ENCODE results near the gene GARIN5A. TPM values are rescaled to one million over a fixed set of nuclear protein-coding genes. Genes with fewer than 3 reads are reported as not detected.

Gene GARIN5A
- polyA plus RNA-seq, 1 donor (not counting 4 experiments of a cell fraction or from before 2014, with no cell fraction given) = 0.37 TPM

DNA sequence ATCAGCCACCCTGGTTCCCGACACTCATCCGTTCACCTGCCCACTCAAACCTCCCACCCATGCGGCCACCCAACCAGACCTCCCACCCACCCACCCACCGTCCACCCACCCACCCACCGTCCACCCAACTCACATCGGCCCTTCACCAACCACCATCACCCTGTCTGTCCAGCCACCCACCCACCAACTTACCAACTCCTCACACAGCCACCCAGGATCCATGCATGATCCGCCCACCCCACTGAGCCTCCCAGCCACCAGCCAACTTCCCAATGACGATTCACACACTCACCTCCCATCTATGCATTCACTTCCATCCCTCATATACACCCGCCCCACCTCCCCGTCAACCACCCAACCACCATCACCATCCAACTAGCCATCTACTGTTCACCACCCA lies 30.1 kb upstream of the GARIN5A start:
- no peaks in the 10 kb centered on the region for H3K27me3 ChIP-seq (ENCODE audit: control insufficient read depth, extremely low read depth, insufficient read depth, low read length)
- FAIRE-seq = no peak
- peaks cover 4% of the 10 kb centered on the region for H3K4me1 ChIP-seq (ENCODE audit: control insufficient read depth, extremely low read depth, insufficient read depth, low read length)
- H3K4me3 ChIP-seq (ENCODE audit: control insufficient read depth in 2 of 3, extremely low read depth in 1 of 3, insufficient read depth in 2 of 3, low read depth in 1 of 3, low read length in 3 of 3) = no peak overlapping the region
- peaks cover 0 to 1% of the 10 kb centered on the region in 2 experiments for H3K36me3 ChIP-seq (ENCODE audit: control insufficient read depth in 2 of 2, extremely low read depth in 1 of 2, insufficient read depth in 2 of 2, low read length in 2 of 2)
- no peak overlapping the region for H3K4me2 ChIP-seq (ENCODE audit: control insufficient read depth, extremely low read depth, insufficient read depth, low read depth, low read length)
- H3K27ac ChIP-seq (ENCODE audit: control insufficient read depth, insufficient read depth, low read length) = no peak overlapping the region
- H3K9me1 ChIP-seq (ENCODE audit: control insufficient read depth, extremely low read depth, insufficient read depth, low read length) = no peaks in the 10 kb centered on the region
- peaks cover 5% of the 10 kb centered on the region for H3K79me2 ChIP-seq (ENCODE audit: control insufficient read depth, insufficient read depth, low read length)
- no peak overlapping the region for H2AFZ ChIP-seq (ENCODE audit: control insufficient read depth, low read length)
- no peak for DNase-seq (ENCODE audit: low read depth, low spot score)
- TF ChIP-seq EZH2 (IDR thresholded peaks at IDR 0.05; ENCODE audit: low read length) = no peak
- TF ChIP-seq, protein P1, sequence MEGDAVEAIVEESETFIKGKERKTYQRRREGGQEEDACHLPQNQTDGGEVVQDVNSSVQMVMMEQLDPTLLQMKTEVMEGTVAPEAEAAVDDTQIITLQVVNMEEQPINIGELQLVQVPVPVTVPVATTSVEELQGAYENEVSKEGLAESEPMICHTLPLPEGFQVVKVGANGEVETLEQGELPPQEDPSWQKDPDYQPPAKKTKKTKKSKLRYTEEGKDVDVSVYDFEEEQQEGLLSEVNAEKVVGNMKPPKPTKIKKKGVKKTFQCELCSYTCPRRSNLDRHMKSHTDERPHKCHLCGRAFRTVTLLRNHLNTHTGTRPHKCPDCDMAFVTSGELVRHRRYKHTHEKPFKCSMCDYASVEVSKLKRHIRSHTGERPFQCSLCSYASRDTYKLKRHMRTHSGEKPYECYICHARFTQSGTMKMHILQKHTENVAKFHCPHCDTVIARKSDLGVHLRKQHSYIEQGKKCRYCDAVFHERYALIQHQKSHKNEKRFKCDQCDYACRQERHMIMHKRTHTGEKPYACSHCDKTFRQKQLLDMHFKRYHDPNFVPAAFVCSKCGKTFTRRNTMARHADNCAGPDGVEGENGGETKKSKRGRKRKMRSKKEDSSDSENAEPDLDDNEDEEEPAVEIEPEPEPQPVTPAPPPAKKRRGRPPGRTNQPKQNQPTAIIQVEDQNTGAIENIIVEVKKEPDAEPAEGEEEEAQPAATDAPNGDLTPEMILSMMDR (optimal IDR thresholded peaks at IDR 0.05 in 1 of 3, IDR thresholded peaks at IDR 0.05 in 1 of 3, conservative IDR thresholded peaks at IDR 0.05 in 1 of 3; ENCODE audit: extremely low read depth in 1 of 3, insufficient read depth in 2 of 3, low read length in 3 of 3) = no peak
- no peak overlapping the region for H3K9ac ChIP-seq (ENCODE audit: control insufficient read depth, extremely low read depth, insufficient read depth, low read length)
- dilution Hi-C loops (cut with MboI; ENCODE audit: extremely low pct_ligation_motif_present, low sequenced_read_pairs) = no loop called here
- no peaks in the 10 kb centered on the region for H4K20me1 ChIP-seq (ENCODE audit: control insufficient read depth, extremely low read depth, insufficient read depth, low read length)
- H3K9me3 ChIP-seq (ENCODE audit: control insufficient read depth, low read depth, low read length) = no peaks in the 10 kb centered on the region

GRCh38 chr19:50505856-50506611 lies 29.4 kb upstream of the GARIN5A start:
- Histone ChIP-seq H2AFZ (ENCODE audit: control insufficient read depth, low read length) (no peak overlapping the region), H3K36me3 (ENCODE audit: control insufficient read depth in 2 of 2, extremely low read depth in 1 of 2, insufficient read depth in 2 of 2, low read length in 2 of 2) (peaks cover 0 to 1% of the 10 kb centered on the region in 2 experiments), H3K4me3 (ENCODE audit: control insufficient read depth in 2 of 3, extremely low read depth in 1 of 3, insufficient read depth in 2 of 3, low read depth in 1 of 3, low read length in 3 of 3) (no peak overlapping the region), H3K9ac (ENCODE audit: control insufficient read depth, extremely low read depth, insufficient read depth, low read length) (no peak overlapping the region), H4K20me1 (ENCODE audit: control insufficient read depth, extremely low read depth, insufficient read depth, low read length) (no peaks in the 10 kb centered on the region), H3K9me1 (ENCODE audit: control insufficient read depth, extremely low read depth, insufficient read depth, low read length) (no peaks in the 10 kb centered on the region), H3K4me2 (ENCODE audit: control insufficient read depth, extremely low read depth, insufficient read depth, low read depth, low read length) (no peak overlapping the region), H3K27ac (ENCODE audit: control insufficient read depth, insufficient read depth, low read length) (no peak overlapping the region), H3K9me3 (ENCODE audit: control insufficient read depth, low read depth, low read length) (no peaks in the 10 kb centered on the region), H3K27me3 (ENCODE audit: control insufficient read depth, extremely low read depth, insufficient read depth, low read length) (no peaks in the 10 kb centered on the region), H3K4me1 (ENCODE audit: control insufficient read depth, extremely low read depth, insufficient read depth, low read length) (peaks cover 4% of the 10 kb centered on the region), H3K79me2 (ENCODE audit: control insufficient read depth, insufficient read depth, low read length) (peaks cover 5% of the 10 kb centered on the region)
- TF ChIP-seq, protein P1 (optimal IDR thresholded peaks at IDR 0.05 in 1 of 3, IDR thresholded peaks at IDR 0.05 in 1 of 3, conservative IDR thresholded peaks at IDR 0.05 in 1 of 3; ENCODE audit: extremely low read depth in 1 of 3, insufficient read depth in 2 of 3, low read length in 3 of 3) = no peak
- no peak for TF ChIP-seq EZH2 (IDR thresholded peaks at IDR 0.05; ENCODE audit: low read length)
- DNase-seq (ENCODE audit: low read depth, low spot score) = no peak
- dilution Hi-C loops (cut with MboI; ENCODE audit: extremely low pct_ligation_motif_present, low sequenced_read_pairs) = no loop called here
- no peak for FAIRE-seq
